LoVo (cell line): ENCODE data around the gene NCBP1.
"Not testable (repeated sequence)": the region's sequence is repeated elsewhere in the genome, so short reads cannot be mapped to it uniquely, and the experiment has no call there.

Experiments
- DNase-seq: peaks from one replicate; pipeline ENCODE4 v3.0.0-alpha.2; 2016; ENCODE audit warnings: low spot score

The NCBP1 gene

GRCh38 chr9:97672403-97672802, 38.8 kb downstream of the NCBP1 start:
- DNase-seq, result no peak

DNA sequence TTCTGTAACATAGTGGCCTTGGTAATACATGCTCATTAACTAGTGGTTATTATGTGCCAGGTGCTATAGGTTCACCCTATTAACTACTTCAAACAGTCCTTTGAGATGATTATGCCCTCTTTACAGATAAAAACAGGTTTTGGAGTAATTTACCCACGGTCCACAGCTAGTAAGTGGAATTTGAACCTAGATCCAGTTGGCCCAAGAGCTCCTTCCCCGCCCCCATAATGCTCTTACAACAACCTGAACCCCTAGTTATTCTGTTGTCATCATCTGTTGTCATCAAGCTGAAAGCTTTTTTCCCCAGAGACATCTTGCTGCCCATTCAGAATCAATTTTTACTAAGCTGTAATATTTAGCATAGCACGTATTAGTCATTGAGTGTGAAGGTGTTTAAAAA, 40.3 kb downstream of the NCBP1 start:
- no peak for DNase-seq

DNA sequence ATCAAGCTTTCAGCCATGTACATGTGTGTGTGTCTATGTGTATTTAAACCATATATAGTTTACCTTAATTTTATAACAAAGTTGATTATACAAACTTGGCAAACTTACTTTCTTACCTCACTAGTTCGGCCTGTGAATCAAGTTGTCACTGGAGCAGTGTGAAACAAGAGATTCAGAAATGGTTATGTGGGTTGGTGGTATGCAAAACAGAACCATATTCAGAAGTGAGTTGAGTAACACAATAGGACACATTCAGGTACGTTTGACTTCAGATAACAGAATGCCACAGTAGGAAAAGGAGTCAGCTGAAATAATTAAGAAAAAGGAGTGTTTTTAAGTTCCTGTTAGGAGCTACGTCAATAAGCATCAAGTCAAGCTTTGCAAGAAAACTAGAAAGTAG, 42.0 kb downstream of the NCBP1 start:
- DNase-seq, result no peak

DNA sequence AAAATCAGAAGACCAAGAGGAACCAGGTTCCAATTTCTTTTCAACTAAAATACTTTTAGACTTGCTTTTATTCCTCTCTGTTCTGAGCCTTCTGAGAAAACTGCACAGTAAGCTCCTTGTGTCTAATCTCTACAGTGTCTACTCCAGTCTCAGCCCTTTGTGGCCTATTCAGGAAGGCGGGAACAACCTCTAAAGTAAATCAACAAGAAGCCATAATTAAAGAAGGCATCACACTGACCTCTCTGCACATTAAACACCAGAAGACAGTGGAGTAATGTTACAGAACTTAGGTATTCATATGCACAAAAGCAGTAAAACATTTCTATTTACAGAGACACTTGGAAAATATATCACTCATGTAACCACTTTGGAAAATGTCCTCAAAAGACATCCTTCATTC, 48.6 kb downstream of the NCBP1 start:
- no peak for DNase-seq

DNA sequence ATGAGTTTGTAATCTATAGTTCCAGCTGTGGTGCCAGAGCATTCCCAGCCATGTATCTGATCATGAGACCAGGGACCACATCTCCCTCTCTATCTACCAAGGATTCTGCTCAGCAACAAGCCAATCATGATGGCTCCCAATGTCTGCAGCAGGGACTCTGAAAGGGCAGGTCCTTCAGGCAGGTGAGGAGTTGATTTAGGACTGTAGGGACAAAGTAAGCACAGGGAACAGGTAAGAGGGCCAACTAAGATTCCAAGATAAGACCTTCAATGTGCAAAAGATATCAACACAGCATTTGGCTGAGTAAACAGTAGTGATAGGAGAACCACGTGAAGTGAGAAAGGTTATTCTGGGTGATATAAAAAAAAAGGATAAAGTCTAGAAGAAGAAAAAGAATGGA, 55.0 kb downstream of the NCBP1 start:
- DNase-seq, result no peak

- peak; percentile 26 for DNase-seq
These were observed 56.0 kb downstream of the NCBP1 start for GRCh38 chr9:97689401-97690180.

DNA sequence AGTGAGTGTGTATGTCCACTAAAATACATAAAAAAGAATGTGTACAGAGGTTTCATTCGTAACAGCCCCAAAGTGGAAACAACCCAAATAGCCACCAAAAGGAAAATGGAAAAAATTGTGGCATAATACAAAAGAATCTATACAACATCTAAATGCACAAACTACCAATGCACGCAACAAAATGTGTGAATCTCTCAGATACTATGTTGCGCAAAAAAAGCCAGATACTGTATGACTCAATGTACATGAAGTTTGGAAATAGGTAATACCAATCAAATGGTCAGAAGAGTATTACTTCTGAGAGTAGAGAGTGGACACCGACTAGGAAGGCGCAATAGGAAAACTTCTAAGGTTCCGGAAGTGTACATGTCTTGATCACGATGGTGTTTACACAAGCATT, 61.1 kb downstream of the NCBP1 start:
- DNase-seq, result no peak

DNA sequence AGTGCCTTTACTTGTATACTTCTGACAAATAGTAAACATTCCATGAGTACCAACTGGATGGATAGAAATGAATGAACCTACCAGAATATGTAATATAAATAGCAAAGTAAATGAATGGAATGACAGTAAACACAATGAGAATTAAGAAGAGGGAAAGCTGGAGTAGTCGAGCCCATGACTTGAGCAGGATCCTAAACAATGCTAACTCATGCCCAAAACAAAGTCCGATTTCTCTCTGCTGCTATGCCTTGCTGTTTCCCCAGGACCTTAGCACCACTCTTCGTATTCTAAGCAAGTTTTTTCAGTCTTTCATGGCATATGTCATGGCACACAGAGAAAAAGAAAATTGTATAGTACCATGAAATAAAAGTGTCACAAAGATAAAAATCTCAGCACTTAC, 61.8 kb downstream of the NCBP1 start:
- no peak for DNase-seq

DNA sequence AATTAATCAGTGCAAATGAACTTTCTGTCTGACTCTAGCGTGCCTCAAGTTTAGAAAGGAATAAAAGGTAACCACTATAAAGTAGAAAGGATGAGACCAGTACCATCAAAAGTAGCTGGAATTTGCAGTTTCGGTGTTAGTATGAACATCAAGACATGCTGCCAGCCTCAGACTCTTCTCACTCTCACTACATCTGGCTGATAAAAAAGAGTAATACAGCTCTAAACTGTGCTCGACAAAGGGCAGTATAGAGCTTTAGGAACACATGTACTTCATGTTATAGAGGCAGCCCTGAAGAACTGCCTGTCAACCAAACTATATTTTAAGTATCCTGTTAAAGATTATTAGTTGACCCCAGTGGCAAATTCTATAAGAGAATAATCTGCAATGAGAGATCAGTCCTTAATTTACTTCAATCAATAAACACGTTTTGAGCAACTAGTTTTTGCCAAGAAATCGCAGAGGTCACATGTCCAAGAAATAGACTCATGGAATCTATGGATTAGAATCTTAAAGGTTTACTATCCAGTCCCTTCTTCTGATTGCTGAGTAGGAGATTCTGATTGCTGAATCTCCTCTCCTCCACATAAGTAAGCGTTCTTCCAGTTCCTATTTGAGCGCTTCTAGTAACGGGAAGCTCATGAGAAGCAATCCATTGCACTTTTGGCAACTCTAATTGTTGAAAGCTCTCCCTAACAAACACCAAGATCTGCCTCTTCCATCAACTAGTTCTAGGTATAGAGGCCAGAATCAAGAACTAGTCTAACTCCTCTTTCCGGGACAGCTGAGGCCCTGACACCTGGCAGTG, 62.6 kb downstream of the NCBP1 start:
- DNase-seq, result no peak

GRCh38 chr9:97696803-97697601, 63.4 kb downstream of the NCBP1 start, which contains the start of gene XPA:
Gene XPA (minus strand): TSS chr9:97697340. CDS start chr9:97697292, 48 bp downstream.
- DNase-seq, result peak; percentile 97

DNA sequence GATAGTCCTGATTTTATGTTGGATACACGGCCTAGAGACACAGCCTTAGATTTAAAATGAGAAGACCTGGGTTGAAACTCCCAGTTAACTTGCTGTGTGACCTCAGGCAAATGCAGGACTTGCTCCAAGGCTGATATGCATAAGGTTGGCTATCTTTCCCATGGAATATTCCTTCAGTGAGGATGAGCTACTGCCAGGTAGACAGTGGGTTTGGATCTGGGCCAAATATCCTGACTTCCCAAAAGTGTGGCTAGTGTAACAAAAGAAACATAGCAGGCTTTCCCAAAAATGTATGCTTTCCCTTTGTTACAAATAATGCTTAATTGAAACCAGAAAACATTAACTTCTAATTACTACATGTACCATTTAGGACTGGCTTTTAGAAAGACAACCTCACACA, 64.2 kb downstream of the NCBP1 start:
- no peak for DNase-seq

DNA sequence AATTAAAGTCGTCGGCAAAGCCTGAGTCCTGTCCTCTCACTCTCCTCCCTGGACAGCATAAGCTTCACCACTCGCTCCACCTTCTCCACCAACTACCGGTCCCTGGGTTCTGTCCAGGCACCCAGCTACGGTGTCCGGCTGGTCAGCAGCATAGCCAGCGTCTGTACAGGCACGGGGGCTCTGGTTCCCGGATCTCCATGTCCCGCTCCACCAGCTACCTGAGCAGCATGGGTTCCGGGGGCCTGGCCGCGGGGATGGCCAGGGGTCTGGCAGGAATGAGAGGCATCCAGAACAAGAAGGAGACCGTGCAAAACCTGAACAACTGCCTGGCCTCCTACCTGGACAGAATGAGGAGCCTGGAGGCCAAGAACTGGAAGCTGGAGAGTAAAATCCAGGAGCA, 65.2 kb downstream of the NCBP1 start:
- no peak for DNase-seq

- DNase-seq, result not testable (repeated sequence)
These were observed 65.7 kb downstream of the NCBP1 start for GRCh38 chr9:97699281-97699680.

- DNase-seq, result not testable (repeated sequence)
These were observed 66.2 kb downstream of the NCBP1 start for GRCh38 chr9:97699824-97700223.

- DNase-seq, result peak; percentile 83
These were observed 70.1 kb downstream of the NCBP1 start for GRCh38 chr9:97703437-97704344.

GRCh38 chr9:97704345-97704677, 70.7 kb downstream of the NCBP1 start:
- no peak for DNase-seq

- no peak for DNase-seq
These were observed 71.2 kb downstream of the NCBP1 start for GRCh38 chr9:97704851-97705250.

DNA sequence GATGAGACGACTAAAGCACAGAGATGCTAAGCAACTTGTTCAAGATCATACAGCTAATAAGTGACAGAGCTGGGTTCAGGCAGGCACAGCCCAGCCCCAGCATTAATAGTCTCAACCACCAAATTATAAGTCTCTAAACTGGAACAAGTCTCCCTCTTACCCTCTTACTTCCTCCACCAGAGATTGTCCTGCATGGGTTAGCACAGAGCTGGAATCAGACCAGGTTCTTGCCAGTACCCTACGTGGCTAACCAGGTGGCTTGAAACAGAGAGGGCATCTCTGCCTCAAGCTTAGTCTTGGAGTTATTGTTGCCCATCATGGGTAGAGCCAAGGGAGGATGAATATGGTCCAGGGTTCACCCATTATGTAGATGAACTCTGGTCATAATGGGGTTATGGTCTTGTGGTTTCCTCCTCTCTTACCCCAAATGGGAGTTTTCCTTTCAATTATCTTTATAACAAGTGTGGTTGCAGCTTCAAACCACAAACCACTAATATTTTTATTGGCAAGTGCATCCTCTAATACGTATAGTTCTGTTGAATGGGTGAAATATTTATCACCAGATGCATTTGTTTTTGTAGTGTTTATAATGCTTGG, 71.8 kb downstream of the NCBP1 start:
- DNase-seq, result peak; percentile 18

- no peak for DNase-seq
These were observed 72.6 kb downstream of the NCBP1 start for GRCh38 chr9:97706246-97706645.

GRCh38 chr9:97710356-97711222, 77.0 kb downstream of the NCBP1 start:
- peak; percentile 86 for DNase-seq
